Ureter (tissue), 1 donor: ENCODE results near the gene PTPN23. TPM values are rescaled to one million over a fixed set of nuclear protein-coding genes. Genes with fewer than 3 reads are reported as not detected.
"Not testable (repeated sequence)": the region's sequence is repeated elsewhere in the genome, so short reads cannot be mapped to it uniquely, and the experiment has no call there.

ENCODE experiments used
- DNase-seq: peaks from one replicate; pipeline ENCODE4 v3.0.0-alpha.2; 2020; ENCODE audit warnings: low spot score
- total RNA-seq: library from RNA; stranded (reverse); gene quantifications from one replicate; pipeline ENCODE4 v1.2.4, GENCODE V29; 2023
- donor health status: DM: yes; HTN: yes; CAD: no.

PTPN23 gene, protein sequence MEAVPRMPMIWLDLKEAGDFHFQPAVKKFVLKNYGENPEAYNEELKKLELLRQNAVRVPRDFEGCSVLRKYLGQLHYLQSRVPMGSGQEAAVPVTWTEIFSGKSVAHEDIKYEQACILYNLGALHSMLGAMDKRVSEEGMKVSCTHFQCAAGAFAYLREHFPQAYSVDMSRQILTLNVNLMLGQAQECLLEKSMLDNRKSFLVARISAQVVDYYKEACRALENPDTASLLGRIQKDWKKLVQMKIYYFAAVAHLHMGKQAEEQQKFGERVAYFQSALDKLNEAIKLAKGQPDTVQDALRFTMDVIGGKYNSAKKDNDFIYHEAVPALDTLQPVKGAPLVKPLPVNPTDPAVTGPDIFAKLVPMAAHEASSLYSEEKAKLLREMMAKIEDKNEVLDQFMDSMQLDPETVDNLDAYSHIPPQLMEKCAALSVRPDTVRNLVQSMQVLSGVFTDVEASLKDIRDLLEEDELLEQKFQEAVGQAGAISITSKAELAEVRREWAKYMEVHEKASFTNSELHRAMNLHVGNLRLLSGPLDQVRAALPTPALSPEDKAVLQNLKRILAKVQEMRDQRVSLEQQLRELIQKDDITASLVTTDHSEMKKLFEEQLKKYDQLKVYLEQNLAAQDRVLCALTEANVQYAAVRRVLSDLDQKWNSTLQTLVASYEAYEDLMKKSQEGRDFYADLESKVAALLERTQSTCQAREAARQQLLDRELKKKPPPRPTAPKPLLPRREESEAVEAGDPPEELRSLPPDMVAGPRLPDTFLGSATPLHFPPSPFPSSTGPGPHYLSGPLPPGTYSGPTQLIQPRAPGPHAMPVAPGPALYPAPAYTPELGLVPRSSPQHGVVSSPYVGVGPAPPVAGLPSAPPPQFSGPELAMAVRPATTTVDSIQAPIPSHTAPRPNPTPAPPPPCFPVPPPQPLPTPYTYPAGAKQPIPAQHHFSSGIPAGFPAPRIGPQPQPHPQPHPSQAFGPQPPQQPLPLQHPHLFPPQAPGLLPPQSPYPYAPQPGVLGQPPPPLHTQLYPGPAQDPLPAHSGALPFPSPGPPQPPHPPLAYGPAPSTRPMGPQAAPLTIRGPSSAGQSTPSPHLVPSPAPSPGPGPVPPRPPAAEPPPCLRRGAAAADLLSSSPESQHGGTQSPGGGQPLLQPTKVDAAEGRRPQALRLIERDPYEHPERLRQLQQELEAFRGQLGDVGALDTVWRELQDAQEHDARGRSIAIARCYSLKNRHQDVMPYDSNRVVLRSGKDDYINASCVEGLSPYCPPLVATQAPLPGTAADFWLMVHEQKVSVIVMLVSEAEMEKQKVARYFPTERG (N-terminal part only)
- 55.1 TPM for total RNA-seq

GRCh38 chr3:47380601-47381316 lies at the start of gene PTPN23:
TSS of gene PTPN23 (plus strand) at chr3:47381021. CDS start at chr3:47381097, 76 bp downstream.
- peak; percentile 100 for DNase-seq

DNA sequence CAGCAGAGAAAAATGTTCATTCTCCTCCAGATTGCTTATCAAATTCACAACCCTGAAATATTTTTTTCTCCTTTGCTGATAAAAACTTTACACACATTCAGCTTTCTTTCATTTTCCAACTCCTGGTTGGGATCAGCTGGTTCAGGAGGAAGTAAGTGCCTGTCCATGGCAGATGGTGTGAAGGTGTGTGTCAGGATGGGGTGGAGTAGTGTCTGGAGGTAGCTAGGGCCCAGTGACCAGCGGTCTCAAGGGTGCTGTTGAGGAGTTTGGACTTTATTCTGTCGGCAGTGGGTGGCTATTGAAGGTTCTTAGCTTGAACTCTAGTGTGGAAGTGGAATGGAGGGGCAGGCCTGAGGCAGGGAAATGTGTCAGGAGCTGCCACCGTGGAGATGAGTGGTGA lies 46.9 kb upstream of the PTPN23 start:
- no peak for DNase-seq

DNA sequence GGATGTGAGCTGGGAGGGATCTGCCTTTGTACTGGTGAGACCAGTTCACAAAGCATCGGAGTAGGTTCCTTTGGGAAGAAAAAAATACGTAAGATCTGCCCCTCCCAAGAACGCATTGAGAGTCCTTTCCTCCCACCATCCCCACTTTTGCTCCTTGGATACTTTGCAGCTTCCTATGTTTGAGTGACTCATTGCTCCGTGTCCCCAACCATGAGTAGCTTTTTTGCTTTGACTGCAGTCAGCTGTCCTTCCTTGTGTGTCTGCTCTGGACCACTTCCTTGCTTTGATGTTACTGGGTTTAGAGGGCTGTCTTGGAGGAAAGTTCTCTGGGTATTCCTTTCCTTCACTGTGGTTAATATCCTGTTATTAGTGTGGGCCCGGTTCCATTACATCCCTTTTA lies 43.2 kb upstream of the PTPN23 start:
- DNase-seq = no peak

DNA sequence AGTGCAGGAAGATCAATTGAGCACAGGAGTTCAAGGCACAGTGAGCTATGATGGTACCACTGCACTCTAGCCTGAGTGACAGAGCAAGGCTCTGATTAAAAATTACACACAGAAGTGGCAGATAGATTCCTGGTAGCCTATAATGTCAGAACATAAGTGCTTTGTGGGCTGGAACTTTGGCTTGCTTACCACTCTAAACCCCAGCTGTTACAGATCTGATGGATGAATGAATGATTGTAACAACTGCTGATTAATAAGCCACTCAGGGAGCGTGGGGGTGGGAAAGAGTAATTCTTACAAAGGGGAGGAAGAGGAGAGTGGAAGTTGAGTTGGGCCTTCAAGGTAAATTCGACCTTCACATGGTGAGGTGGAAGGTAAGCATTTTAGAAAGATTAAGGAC lies 40.9 kb upstream of the PTPN23 start:
- DNase-seq = no peak

DNA sequence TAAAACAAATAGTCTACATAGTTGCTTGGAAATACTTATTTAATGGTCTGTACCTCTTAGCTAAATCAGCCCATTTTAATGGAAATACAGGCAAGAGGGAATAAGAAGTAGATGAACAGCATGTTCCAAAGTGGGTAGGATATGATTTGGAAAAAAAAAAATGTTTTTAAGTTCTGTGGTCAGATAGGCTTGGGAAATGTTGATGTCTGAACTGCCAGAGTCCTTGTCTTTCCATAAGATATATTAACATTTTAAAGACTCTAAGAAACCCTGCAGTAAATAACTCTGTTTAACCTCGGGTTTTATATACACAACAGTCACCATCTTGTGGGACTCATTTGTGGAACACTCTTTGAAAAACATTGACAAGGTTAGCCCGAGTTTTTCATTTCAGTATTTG lies 40.0 kb upstream of the PTPN23 start:
- no peak for DNase-seq

GRCh38 chr3:47342151-47342550 lies 38.7 kb upstream of the PTPN23 start:
- no peak for DNase-seq

- DNase-seq = no peak
Measured at GRCh38 chr3:47342812-47343211, 38.0 kb upstream of the PTPN23 start.

GRCh38 chr3:47343471-47343971 lies 37.3 kb upstream of the PTPN23 start:
- no peak for DNase-seq

GRCh38 chr3:47344971-47345370 lies 35.9 kb upstream of the PTPN23 start:
- DNase-seq = no peak

GRCh38 chr3:47347217-47347801 lies 33.5 kb upstream of the PTPN23 start:
- no peak for DNase-seq

GRCh38 chr3:47348411-47349154 lies 32.2 kb upstream of the PTPN23 start:
- DNase-seq = no peak

- no peak for DNase-seq
Measured at GRCh38 chr3:47355010-47355409, 25.8 kb upstream of the PTPN23 start.

GRCh38 chr3:47356201-47356600 lies 24.6 kb upstream of the PTPN23 start:
- DNase-seq = no peak

- no peak for DNase-seq
Measured at GRCh38 chr3:47359323-47359722, 21.5 kb upstream of the PTPN23 start.

DNA sequence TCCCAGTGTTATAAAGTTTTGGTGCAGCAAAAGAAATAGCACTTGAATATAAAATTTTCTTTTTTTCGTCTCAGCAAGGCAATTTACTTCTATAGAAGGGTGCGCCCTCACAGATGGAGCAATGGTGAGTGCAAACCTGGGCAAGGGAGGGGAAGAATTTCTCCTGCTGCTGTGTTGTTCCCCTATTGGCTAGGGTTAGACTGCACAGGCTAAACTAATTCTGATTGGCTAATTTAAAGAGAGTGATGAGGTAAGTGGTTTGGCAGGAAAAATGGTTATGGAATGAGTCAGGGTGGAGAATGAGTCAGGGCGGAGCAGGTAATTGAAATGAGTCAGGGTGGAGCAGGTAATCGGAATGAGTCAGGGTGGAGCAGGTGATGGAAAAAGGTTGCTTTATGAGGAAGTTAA lies 20.7 kb upstream of the PTPN23 start:
- not testable (repeated sequence) for DNase-seq

- DNase-seq = no peak
Measured at GRCh38 chr3:47362701-47363100, 18.1 kb upstream of the PTPN23 start.

GRCh38 chr3:47365213-47366153 lies 15.3 kb upstream of the PTPN23 start:
- DNase-seq = no peak

DNA sequence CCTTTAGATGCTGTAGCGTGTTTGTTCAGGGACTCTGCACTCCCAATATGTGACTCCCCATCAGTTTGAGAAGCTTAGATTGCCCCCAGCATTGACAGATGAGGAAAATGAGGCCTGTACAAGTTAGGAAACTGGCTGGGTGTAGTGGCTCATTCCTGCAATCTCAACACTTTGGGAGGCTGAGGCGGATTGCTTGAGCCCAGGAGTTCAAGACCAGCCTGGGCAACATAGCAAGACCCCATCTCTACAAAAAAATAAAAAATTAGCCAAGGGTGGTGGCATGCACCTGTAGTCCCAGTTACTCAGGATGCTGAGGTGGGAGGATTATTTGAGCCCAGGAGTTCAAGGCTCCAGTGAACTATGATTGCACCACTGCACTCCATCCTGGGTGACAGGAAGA lies 14.0 kb upstream of the PTPN23 start:
- no peak for DNase-seq

DNA sequence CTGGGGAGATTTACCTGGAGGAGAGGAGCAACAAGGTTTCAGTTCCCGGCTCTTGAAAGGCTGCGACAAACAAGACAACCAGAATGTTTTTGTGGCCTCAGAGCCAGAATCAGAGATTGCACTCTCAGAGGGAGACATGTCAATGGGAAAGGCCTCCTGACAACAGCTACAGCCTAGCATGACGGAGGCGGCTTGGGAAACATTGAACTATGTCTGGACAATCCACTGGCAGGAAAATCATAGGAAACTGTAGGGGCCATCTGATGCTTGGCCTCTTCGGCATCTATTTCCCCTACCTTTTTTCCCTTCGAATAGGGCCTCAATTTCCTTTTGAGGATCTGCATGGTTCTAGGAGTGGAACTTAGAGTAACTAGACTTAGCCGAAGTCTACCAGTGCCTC lies 13.2 kb upstream of the PTPN23 start:
- DNase-seq = no peak
